ENCODE measurements around the gene TMEM135. TPM values are rescaled to one million over a fixed set of nuclear protein-coding genes. Genes with fewer than 3 reads are reported as not detected.

TMEM135 gene
- polyA plus RNA-seq, 1 of the 3 experiments (the other 2 are of a cell fraction): 3.0 TPM

DNA sequence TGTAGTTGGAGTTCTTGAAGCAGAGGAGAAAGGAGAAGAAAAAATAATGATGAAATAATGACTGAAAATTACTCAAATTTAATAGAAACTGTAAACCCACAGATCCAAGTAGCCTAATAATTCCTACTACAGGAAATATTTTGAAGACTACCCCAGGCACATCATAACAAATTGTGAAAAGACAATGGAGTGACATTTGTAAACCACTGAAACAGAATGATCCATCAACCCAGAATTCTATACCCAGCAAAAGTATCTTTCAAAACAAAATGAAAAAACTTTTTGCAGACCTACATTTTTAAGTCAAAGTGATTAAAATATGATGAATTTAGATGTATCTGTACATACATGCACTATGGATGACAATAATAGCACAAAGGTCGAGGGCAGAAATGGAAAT lies 194.6 kb downstream of the TMEM135 start (continued):
- TF ChIP-seq FOSL2 (IDR thresholded peaks at IDR 0.05; ENCODE audit: borderline replicate concordance, low read depth) (no peak), GATA2 (CRISPR knock-in tag; IDR thresholded peaks at IDR 0.05) (no peak)
- TF ChIP-seq, protein P1, sequence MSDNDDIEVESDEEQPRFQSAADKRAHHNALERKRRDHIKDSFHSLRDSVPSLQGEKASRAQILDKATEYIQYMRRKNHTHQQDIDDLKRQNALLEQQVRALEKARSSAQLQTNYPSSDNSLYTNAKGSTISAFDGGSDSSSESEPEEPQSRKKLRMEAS (IDR thresholded peaks at IDR 0.05; ENCODE audit: low read depth): no peak

DNA sequence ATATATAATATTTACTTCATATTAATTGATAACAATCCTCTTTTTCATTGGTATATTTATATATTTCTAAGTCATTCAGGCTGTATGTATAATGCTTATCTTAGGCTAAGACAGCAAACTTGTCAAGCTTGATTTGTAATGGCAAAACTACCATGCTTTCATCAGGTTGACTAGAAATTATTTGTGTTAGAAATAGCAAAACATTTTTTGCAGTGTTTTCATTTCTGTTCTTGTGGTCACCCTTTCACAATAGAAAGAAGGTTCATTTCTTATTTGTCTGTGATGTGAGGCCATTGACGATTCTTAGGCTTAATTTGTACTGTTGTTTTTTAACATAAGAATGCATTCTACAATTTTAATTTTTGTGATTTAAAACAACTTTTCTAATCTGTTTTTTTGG lies 197.6 kb downstream of the TMEM135 start:
- no peak overlapping the region for H3K4me3 ChIP-seq (ENCODE audit: low read depth in 2 of 2, low read length in 1 of 2)
- POLR2A ChIA-PET: no interaction called here
- H2AFZ ChIP-seq (ENCODE audit: low read depth): no peak overlapping the region
- H3K9me2 ChIP-seq: no peaks in the 10 kb centered on the region
- H3K79me2 ChIP-seq (ENCODE audit: insufficient read depth): no peaks in the 10 kb centered on the region
- H4K20me1 ChIP-seq (ENCODE audit: insufficient read depth): no peaks in the 10 kb centered on the region
- no peaks in the 10 kb centered on the region for H3K27me3 ChIP-seq (ENCODE audit: insufficient read depth)
- no peak overlapping the region for H3K4me2 ChIP-seq
- H3K9me3 ChIP-seq: peaks cover 6% of the 10 kb centered on the region
- H3K36me3 ChIP-seq (replicated peaks in 1 of 2; ENCODE audit: control insufficient read depth in 1 of 2, insufficient read depth in 2 of 2, low read length in 1 of 2): peaks cover 0 to 4% of the 10 kb centered on the region in 2 experiments
- TF ChIP-seq, protein P2, sequence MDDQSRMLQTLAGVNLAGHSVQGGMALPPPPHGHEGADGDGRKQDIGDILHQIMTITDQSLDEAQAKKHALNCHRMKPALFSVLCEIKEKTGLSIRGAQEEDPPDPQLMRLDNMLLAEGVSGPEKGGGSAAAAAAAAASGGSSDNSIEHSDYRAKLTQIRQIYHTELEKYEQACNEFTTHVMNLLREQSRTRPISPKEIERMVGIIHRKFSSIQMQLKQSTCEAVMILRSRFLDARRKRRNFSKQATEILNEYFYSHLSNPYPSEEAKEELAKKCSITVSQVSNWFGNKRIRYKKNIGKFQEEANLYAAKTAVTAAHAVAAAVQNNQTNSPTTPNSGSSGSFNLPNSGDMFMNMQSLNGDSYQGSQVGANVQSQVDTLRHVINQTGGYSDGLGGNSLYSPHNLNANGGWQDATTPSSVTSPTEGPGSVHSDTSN (IDR thresholded peaks at IDR 0.05): no peak
- no peak for TF ChIP-seq MXI1 (IDR thresholded peaks at IDR 0.05; ENCODE audit: low read depth, low read length)
- H3F3A ChIP-seq (replicated peaks; ENCODE audit: insufficient read depth): peaks cover 5% of the 10 kb centered on the region
- no peak overlapping the region for H3K9ac ChIP-seq
- no peak overlapping the region for H3K27ac ChIP-seq (ENCODE audit: low read depth in 2 of 2, low read length in 1 of 2)
- 93% methylated on average over 1 of the region's 1 CpG for WGBS (ENCODE audit: low lambda C conversion rate)
- CTCF ChIA-PET: no interaction called here
- no peak for DNase-seq
- peaks cover 0 to 9% of the 10 kb centered on the region in 2 experiments; a peak in 2 of 4 replicates for H3K4me1 ChIP-seq (ENCODE audit: control insufficient read depth in 1 of 2, insufficient read depth in 2 of 2, low read depth in 1 of 2, low read length in 1 of 2)

DNA sequence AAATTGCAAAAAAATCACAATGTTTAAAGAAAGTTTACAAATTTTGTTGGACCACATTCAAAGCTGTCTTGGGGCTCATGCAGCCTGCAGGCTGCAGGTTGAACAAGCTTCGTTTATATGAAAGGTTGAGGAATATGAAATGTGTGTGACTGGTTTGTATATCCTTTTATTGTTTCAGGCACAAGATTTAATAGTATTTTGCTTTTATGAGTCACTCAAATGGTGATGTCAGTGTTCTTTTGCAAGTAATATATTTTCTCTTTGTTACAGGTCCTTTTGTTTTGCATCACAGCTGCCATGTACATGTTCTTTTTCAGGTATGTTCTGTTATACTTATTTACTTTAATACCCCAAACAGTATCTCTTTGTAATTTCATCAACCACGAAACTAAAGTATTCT lies 198.6 kb downstream of the TMEM135 start:
- Histone ChIP-seq H4K20me1 (ENCODE audit: insufficient read depth) (no peaks in the 10 kb centered on the region), H3K27me3 (ENCODE audit: insufficient read depth) (no peaks in the 10 kb centered on the region), H3K9ac (no peak overlapping the region), H2AFZ (ENCODE audit: low read depth) (no peak overlapping the region), H3K4me3 (ENCODE audit: low read depth in 2 of 2, low read length in 1 of 2) (no peak overlapping the region), H3K4me1 (ENCODE audit: control insufficient read depth in 1 of 2, insufficient read depth in 2 of 2, low read depth in 1 of 2, low read length in 1 of 2) (peaks cover 0 to 9% of the 10 kb centered on the region in 2 experiments; a peak in 2 of 4 replicates), H3K36me3 (replicated peaks in 1 of 2; ENCODE audit: control insufficient read depth in 1 of 2, insufficient read depth in 2 of 2, low read length in 1 of 2) (peaks cover 0 to 4% of the 10 kb centered on the region in 2 experiments), H3K9me3 (peaks cover 6% of the 10 kb centered on the region), H3K79me2 (ENCODE audit: insufficient read depth) (no peaks in the 10 kb centered on the region), H3K9me2 (no peaks in the 10 kb centered on the region), H3K4me2 (no peak overlapping the region), H3F3A (replicated peaks; ENCODE audit: insufficient read depth) (peaks cover 8% of the 10 kb centered on the region), H3K27ac (ENCODE audit: low read depth in 2 of 2, low read length in 1 of 2) (no peak overlapping the region)
- no peak for DNase-seq
- ChIA-PET CTCF (interaction anchor here (0.8 kb wide), 1 partner anchor 298 kb away, joined by 3 read pairs; no protein-coding TSS in a partner anchor), POLR2A (no interaction called here)
- WGBS (ENCODE audit: low lambda C conversion rate): 78% methylated on average over 2 of the region's 2 CpGs
- TF ChIP-seq, protein P3, sequence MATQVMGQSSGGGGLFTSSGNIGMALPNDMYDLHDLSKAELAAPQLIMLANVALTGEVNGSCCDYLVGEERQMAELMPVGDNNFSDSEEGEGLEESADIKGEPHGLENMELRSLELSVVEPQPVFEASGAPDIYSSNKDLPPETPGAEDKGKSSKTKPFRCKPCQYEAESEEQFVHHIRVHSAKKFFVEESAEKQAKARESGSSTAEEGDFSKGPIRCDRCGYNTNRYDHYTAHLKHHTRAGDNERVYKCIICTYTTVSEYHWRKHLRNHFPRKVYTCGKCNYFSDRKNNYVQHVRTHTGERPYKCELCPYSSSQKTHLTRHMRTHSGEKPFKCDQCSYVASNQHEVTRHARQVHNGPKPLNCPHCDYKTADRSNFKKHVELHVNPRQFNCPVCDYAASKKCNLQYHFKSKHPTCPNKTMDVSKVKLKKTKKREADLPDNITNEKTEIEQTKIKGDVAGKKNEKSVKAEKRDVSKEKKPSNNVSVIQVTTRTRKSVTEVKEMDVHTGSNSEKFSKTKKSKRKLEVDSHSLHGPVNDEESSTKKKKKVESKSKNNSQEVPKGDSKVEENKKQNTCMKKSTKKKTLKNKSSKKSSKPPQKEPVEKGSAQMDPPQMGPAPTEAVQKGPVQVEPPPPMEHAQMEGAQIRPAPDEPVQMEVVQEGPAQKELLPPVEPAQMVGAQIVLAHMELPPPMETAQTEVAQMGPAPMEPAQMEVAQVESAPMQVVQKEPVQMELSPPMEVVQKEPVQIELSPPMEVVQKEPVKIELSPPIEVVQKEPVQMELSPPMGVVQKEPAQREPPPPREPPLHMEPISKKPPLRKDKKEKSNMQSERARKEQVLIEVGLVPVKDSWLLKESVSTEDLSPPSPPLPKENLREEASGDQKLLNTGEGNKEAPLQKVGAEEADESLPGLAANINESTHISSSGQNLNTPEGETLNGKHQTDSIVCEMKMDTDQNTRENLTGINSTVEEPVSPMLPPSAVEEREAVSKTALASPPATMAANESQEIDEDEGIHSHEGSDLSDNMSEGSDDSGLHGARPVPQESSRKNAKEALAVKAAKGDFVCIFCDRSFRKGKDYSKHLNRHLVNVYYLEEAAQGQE (IDR thresholded peaks at IDR 0.05; ENCODE audit: low read depth, low read length): no peak
- no peak for TF ChIP-seq NFIC (IDR thresholded peaks at IDR 0.05; ENCODE audit: borderline replicate concordance)
- no peak for TF ChIP-seq TCF12 (IDR thresholded peaks at IDR 0.05)
- TF ChIP-seq, protein P1 (IDR thresholded peaks at IDR 0.05; ENCODE audit: low read depth): no peak
- no peak for TF ChIP-seq TAF1 (IDR thresholded peaks at IDR 0.05; ENCODE audit: borderline replicate concordance, low read depth, low read length)
- no peak for TF ChIP-seq EZH2phosphoT487 (IDR thresholded peaks at IDR 0.05; ENCODE audit: borderline replicate concordance, low read depth)
- TF ChIP-seq, protein P4, sequence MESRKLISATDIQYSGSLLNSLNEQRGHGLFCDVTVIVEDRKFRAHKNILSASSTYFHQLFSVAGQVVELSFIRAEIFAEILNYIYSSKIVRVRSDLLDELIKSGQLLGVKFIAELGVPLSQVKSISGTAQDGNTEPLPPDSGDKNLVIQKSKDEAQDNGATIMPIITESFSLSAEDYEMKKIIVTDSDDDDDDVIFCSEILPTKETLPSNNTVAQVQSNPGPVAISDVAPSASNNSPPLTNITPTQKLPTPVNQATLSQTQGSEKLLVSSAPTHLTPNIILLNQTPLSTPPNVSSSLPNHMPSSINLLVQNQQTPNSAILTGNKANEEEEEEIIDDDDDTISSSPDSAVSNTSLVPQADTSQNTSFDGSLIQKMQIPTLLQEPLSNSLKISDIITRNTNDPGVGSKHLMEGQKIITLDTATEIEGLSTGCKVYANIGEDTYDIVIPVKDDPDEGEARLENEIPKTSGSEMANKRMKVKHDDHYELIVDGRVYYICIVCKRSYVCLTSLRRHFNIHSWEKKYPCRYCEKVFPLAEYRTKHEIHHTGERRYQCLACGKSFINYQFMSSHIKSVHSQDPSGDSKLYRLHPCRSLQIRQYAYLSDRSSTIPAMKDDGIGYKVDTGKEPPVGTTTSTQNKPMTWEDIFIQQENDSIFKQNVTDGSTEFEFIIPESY (IDR thresholded peaks at IDR 0.05; ENCODE audit: borderline replicate concordance, low read depth): no peak
- no peak for TF ChIP-seq NRF1 (IDR thresholded peaks at IDR 0.05; ENCODE audit: low read depth, low read length)
- TF ChIP-seq POLR2AphosphoS5 (IDR thresholded peaks at IDR 0.05; ENCODE audit: low read depth, low read length): no peak
- TF ChIP-seq TEAD4 (IDR thresholded peaks at IDR 0.05; ENCODE audit: borderline replicate concordance, insufficient read depth): no peak
- no peak for TF ChIP-seq JUND (IDR thresholded peaks at IDR 0.05)
- no peak for TF ChIP-seq CHD2 (IDR thresholded peaks at IDR 0.05; ENCODE audit: low read length, partially characterized antibody)
- TF ChIP-seq, protein P5, sequence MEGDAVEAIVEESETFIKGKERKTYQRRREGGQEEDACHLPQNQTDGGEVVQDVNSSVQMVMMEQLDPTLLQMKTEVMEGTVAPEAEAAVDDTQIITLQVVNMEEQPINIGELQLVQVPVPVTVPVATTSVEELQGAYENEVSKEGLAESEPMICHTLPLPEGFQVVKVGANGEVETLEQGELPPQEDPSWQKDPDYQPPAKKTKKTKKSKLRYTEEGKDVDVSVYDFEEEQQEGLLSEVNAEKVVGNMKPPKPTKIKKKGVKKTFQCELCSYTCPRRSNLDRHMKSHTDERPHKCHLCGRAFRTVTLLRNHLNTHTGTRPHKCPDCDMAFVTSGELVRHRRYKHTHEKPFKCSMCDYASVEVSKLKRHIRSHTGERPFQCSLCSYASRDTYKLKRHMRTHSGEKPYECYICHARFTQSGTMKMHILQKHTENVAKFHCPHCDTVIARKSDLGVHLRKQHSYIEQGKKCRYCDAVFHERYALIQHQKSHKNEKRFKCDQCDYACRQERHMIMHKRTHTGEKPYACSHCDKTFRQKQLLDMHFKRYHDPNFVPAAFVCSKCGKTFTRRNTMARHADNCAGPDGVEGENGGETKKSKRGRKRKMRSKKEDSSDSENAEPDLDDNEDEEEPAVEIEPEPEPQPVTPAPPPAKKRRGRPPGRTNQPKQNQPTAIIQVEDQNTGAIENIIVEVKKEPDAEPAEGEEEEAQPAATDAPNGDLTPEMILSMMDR (IDR thresholded peaks at IDR 0.05): no peak

Measured in SK-N-SH (cell line).